Right lobe of liver (tissue), 6 donors: ENCODE measurements around the gene DENND1B. TPM values are rescaled to one million over a fixed set of nuclear protein-coding genes. Genes with fewer than 3 reads are reported as not detected.

Experiments
- ATAC-seq, 4 donors: fragments of 200-7000 bp; cut with Tn5 transposase; one replicate each; pipeline ENCODE4 v1.9.1; 2020; ENCODE audit warnings: mild to moderate bottlenecking in 4 of 4, moderate library complexity in 4 of 4
- DNase-seq, 3 donors: peaks; one replicate each; pipeline ENCODE4 v3.0.0-alpha.2; 2020
- H3K27ac ChIP-seq, 3 donors: fragments of 200-600 bp; one replicate each; pipeline ENCODE4 v1.8.0; 2022
- H3K27me3 ChIP-seq, 2 donors: fragments of 200-600 bp; one replicate each; pipeline ENCODE4 v1.8.0; 2022
- H3K36me3 ChIP-seq, 4 donors: fragments of 200-600 bp; sonication (generic) in 1 of 4; one replicate each; pipeline versions ENCODE4 v1.5.1 to v1.8.0; 2017 to 2022; ENCODE audit warnings: control low read depth in 1 of 4
- H3K4me1 ChIP-seq, 4 donors: fragments of 200-600 bp; sonication (generic) in 1 of 4; one replicate each; pipeline versions ENCODE4 v1.5.1 to v1.8.0; 2017 to 2022; ENCODE audit warnings: control low read depth in 1 of 4
- H3K4me3 ChIP-seq, 3 donors: fragments of 200-600 bp; one replicate each; pipeline ENCODE4 v1.8.0; 2022
- H3K9me3 ChIP-seq, 4 donors: fragments of 200-600 bp; sonication (generic) in 1 of 4; one replicate each; pipeline versions ENCODE4 v1.5.1 to v1.8.0; 2017 to 2022; ENCODE audit warnings: control low read depth in 1 of 4
- CTCF ChIP-seq, 4 donors: fragments of 200-600 bp in 3 of 4; fragments of 450-650 bp in 1 of 4; IDR thresholded peaks; one replicate each; pipeline versions ENCODE4 v1.5.1 to v1.8.0; 2016 to 2022; ENCODE audit warnings: antibody characterized with exemption in 4 of 4, mild to moderate bottlenecking in 2 of 4
- POLR2A ChIP-seq: fragments of 450-650 bp; IDR thresholded peaks from one replicate; pipeline ENCODE4 v1.6.1; 2017; ENCODE audit warnings: antibody characterized with exemption, mild to moderate bottlenecking
- WGBS: methylation state at CpG from one replicate; pipeline ENCODE4 v1.1.6; 2018; ENCODE audit warnings: low coverage, low lambda C conversion rate; ENCODE audit not compliant: insufficient coverage; ENCODE audit errors: missing lambda C conversion rate; 5-methylcytosine and 5-hydroxymethylcytosine counted together
- intact Hi-C, 2 donors: fragments of 100-400 bp; cut with DNase I; formaldehyde crosslinking; loops; one replicate each; pipeline versions ENCODE4 v1.11.2 to v1.14.1; 2022
- small RNA-seq, 2 experiments: library from RNA; depleted of rRNA; stranded (forward); fragments of <200 nt; gene quantifications; one replicate each; pipeline ENCODE3, GENCODE V24; 2016
- total RNA-seq, 6 experiments: library from RNA; depleted of rRNA in 2 of 6; stranded (reverse); fragments of >200 nt in 2 of 6; fragmentation: NEBNext Ultra II Directional in 3 of 6; extraction: Animal tissue kit (Norgen Biotek cat#: 25700) in 3 of 6; gene quantifications; one replicate each; pipeline versions ENCODE4 v1.1.0 to v1.2.4, GENCODE V29; 2016 to 2023
- donor health status: DM: no; HTN: yes; CAD: no.
- donor health status: DM: no; HTN: no; CAD: no.
- donor health status: DM: no; HTN: no; CAD: no.
- donor health status: DM: no; HTN: yes; CAD: no.
- donor health status: DM: no; HTN: yes; CAD: no.

DENND1B gene
- total RNA-seq, 6 experiments from 2014 or later: 6.4 to 8.9 (median 7.3) TPM

- H3K36me3 ChIP-seq: no peaks in the 10 kb centered on the region
- whole genome bisulfite sequencing: 69% methylated on average over 5 of the region's 5 CpGs
- no peak overlapping the region for H3K27ac ChIP-seq
- no peak for TF ChIP-seq CTCF (IDR thresholded peaks at IDR 0.05)
- TF ChIP-seq POLR2A: no peak
- no peak overlapping the region for H3K4me3 ChIP-seq
- DNase-seq: no peak
- ATAC-seq: no peak
- intact Hi-C loops: no loop called here
- H3K9me3 ChIP-seq: no peaks in the 10 kb centered on the region
- no peaks in the 10 kb centered on the region for H3K27me3 ChIP-seq
- peaks cover 0 to 9% (median 0%) of the 10 kb centered on the region in 4 donors for H3K4me1 ChIP-seq
These were observed 312.7 kb downstream of the DENND1B start for GRCh38 chr1:197462539-197462938.

Small RNAs within 50 kb of the gene (small RNA-seq; reads per million reads assigned to genes)
- 0 reads per million in 2 experiments for gene RF00019

Other genes with a start within 250 kb of the DENND1B start
- 1 to 10 TPM; 4.0 to 8.9 (median 6.2) TPM for gene C1orf53, start 127.2 kb upstream of the DENND1B start, total RNA-seq
- 1 to 10 TPM in 2 of 6 experiments, under 1 TPM in 3, not detected in 1; 0.12 to 1.9 (median 0.81) TPM for gene LHX9, start 141.9 kb upstream of the DENND1B start, total RNA-seq